GM21619 (cell line): ENCODE results near the gene ADARB1.

Experiments used
- ATAC-seq: cut with Tn5 transposase; IDR thresholded peaks from one replicate; pipeline ENCODE4 v1.9.1; 2021; ENCODE audit not compliant: unreplicated experiment

ADARB1 gene

GRCh38 chr21:45090966-45091365, 16.6 kb downstream of the ADARB1 start:
- no peak for ATAC-seq

DNA sequence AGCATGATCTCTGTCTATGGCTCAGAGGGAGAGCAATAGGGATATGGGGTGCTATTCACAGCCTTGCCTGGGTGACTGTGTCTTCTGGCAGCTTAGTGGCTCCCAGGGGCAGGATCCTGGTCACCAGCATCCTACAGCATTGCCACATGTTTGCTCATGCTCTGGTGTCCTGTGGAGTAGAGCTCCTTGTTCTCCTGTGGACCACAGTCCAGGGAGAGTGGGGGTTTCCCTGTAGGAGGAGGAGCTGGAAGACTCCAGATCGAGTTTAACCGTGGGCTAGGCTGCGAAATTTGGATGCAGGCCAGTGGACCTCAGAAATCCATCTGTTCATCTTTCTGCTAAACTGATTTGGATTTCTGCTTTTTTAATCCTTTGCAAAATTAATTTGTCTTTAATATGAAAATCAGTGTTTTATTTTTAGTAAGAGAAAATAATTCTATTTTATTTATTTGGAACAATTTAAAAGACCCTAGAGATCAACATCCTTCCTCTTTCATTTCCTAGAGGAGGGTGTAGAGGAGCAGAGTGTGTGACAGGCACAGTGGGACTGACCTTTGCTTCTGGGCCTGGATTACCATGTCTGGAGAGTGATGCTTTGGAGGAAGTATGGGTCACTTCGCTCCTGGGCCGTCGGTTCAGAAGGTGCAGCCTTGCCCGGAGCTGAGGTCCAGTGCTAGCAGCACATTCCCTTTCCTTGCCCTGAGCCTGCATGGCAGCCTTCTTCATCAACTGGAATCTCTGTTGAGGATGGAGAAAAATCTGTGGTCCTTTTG, 17.4 kb downstream of the ADARB1 start:
- no peak for ATAC-seq

- no peak for ATAC-seq
These were observed 18.7 kb downstream of the ADARB1 start for GRCh38 chr21:45093035-45093532.

GRCh38 chr21:45094412-45094811, 20.0 kb downstream of the ADARB1 start:
- no peak for ATAC-seq

DNA sequence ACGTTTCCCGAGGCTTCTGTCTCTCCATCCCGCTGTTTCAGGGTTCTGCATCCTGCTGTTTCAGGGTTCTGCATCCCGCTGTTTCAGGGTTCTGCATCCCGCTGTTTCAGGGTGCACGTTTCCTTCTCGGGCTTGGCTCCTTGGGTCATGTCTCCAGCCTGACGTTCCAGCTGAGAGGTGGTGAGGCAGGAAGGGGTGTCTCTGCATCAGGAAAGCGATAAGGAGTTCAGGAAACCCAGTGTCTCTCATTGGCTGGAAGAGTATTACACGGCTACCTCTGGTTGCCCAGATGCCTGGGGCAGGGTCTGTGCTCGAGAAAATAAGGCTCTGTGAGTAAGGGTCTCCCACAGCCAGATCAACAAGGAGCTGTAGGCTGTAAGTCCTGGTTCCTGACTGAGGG, 21.1 kb downstream of the ADARB1 start:
- no peak for ATAC-seq

GRCh38 chr21:45096217-45096616, 21.8 kb downstream of the ADARB1 start:
- ATAC-seq: no peak

GRCh38 chr21:45097827-45098387, 23.5 kb downstream of the ADARB1 start:
- no peak for ATAC-seq

- ATAC-seq: no peak
These were observed 24.5 kb downstream of the ADARB1 start for GRCh38 chr21:45098867-45099266.

GRCh38 chr21:45099571-45099970, 25.2 kb downstream of the ADARB1 start:
- ATAC-seq: no peak

GRCh38 chr21:45100866-45101265, 26.5 kb downstream of the ADARB1 start:
- ATAC-seq: no peak

- ATAC-seq: no peak
These were observed 28.1 kb downstream of the ADARB1 start for GRCh38 chr21:45102391-45102932.

DNA sequence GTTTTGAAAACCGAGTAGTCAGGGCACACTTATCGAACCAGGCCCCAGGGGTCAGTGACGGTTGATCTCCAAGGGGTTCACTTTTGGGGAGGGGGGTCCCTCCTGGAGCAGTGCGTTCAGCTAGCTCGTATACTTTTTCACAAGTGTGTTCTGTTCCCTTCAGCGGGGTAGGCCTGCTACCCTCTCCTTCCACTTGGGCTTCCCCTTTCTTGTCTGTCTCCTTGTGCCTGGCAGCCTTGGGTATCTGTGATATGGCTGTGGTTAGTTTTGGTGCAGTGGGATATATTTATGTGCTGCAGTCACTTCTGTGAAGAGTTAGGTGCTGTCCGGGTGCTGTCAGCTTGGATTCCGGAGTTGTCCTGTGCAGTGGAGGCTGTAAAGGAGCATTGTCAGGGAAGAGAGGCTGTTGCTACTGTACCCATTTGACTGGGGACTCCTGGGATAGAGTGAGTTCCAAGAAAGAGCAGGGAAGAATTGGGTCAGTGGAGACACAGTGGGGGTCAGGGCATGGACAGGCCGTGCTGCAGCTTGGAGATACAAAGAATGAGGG, 29.7 kb downstream of the ADARB1 start:
- no peak for ATAC-seq

GRCh38 chr21:45104560-45104959, 30.2 kb downstream of the ADARB1 start:
- no peak for ATAC-seq

DNA sequence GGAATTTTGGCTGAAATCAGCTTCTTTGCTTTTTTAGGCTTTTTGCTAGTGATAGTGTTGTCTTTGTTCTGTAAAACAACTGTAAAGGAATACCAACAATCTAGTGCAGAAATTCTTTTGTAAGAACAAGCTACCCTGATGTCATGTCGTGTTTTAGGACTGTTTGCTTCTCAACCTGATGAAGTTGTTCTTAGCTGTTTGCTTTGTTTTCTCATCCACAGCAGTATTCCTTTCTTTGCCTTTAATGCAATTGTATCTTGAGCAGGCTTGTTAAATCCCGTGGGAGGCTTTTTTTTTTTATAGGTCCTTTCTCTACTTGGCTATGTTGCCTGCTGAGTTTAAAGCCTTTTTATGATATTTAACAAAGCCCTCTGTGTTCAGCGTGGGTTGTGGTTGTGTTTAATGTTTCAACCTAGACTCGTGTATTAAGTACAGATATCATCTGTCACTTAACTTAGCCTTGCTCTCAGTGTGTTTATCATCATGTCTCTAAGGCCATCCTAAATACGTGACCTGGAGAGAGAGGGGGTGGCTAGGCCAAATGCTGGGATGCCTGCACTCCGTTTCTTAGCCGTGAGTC, 31.6 kb downstream of the ADARB1 start:
- no peak for ATAC-seq

DNA sequence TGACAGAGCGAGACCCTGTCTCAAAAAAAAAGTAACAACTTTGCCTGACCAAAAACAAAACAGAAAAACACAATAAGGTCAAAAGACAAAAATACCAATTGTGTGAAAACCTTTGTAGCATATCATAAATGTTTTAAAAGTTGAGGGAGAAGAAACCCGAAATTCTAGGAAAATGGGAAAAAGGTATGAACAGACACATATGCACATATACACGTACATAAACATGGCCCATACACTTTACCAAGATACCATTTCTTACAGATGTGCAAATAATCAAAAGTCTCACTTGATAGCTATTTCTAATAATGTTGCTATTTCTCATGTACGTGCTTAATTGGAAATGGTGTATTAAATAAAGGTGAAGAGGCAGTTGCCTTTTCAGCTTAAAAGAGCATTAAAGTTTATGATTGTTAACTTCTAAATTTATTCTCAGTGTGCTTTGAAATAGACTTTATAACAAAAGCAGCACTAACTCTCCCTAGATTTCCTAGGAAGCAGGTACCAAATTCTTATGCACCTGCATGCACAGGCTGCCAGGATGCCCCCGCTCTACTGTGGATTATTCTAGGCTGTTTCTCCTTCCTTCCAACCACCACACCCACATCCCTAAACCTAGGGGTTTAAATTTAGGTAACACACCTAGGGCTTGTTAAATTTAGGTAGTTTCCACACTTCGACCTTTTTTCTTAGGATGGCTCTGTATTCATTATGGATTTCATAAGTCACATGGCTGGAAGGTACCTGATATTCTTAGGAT, 33.8 kb downstream of the ADARB1 start:
- ATAC-seq: no peak

DNA sequence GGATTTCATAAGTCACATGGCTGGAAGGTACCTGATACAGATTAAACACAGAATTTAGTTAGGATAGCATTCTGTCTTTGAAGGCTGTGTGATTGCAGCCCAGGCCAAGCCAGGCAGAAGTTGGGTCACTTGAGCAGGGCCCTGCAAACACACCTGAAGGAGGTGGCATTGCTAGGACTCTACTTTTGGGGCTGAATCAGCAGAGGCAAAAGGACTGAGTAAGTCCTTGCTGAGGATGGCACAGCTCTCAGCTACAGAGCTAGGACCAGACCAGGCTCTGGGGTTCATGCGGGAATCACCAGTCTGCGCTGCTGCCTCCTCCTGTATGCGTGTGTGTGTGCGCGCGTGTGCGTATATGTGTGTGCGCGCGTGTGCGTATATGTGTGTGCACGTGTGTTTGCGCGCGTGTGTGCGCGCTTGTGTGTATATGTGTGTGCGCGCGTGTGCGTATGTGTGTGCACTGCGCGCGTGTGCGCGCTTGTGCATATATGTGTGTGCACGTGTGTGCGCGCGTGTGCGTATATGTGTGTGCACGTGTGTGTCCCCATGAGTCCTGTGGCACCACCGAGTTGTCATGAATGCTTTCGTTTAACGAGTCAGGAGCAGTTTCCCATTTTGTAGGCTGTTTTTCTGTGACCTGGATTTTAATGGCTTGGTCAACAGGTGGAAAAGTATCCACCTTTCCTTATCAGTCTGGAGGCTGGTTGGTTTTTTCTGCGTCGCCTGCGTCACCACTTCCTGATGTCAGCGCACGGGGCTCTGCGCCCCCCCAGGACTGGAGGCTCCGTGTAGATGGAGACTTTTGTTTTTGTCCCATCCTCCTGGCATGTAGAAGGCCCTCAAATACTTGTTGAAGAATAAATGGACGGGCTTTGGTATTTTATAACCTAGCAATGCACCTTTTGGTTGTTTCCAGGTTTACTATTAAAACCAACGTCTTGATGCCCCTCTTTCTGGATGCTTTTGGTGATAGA, 34.7 kb downstream of the ADARB1 start:
- no peak for ATAC-seq

- peak; percentile 87 for ATAC-seq
These were observed 35.6 kb downstream of the ADARB1 start for GRCh38 chr21:45109831-45110492.

- no peak for ATAC-seq
These were observed 36.7 kb downstream of the ADARB1 start for GRCh38 chr21:45110873-45111624.

GRCh38 chr21:45111703-45112102, 37.3 kb downstream of the ADARB1 start:
- ATAC-seq: no peak
